ENCODE measurements around the gene CD99.

The CD99 gene

GRCh38 chrX:2782778-2783177 is 91.7 kb downstream of the CD99 start:
- peaks cover 8% of the 10 kb centered on the region for H3K4me1 ChIP-seq (ENCODE audit: control insufficient read depth, insufficient read depth, low read length)
- H3K4me3 ChIP-seq (ENCODE audit: insufficient read depth, low read depth, low read length): no peak overlapping the region
- no peaks in the 10 kb centered on the region for H3K36me3 ChIP-seq (ENCODE audit: control insufficient read depth, insufficient read depth, low read length)
- no peaks in the 10 kb centered on the region for H3K9me3 ChIP-seq (ENCODE audit: control insufficient read depth, low read length)
- 76 to 83% methylated on average over 4 of the region's 4 CpGs for WGBS, 2 experiments
- no peaks in the 10 kb centered on the region for H3K27me3 ChIP-seq (ENCODE audit: control insufficient read depth, insufficient read depth, low read length, poor library complexity, severe bottlenecking)
- H3K27ac ChIP-seq (ENCODE audit: insufficient read depth, low read depth, low read length, poor library complexity, severe bottlenecking): no peak overlapping the region

GRCh38 chrX:2784026-2784425 is 92.9 kb downstream of the CD99 start:
- Histone ChIP-seq H3K9me3 (ENCODE audit: control insufficient read depth, low read length) (no peaks in the 10 kb centered on the region), H3K4me3 (ENCODE audit: insufficient read depth, low read depth, low read length) (no peak overlapping the region), H3K27me3 (ENCODE audit: control insufficient read depth, insufficient read depth, low read length, poor library complexity, severe bottlenecking) (no peaks in the 10 kb centered on the region), H3K4me1 (ENCODE audit: control insufficient read depth, insufficient read depth, low read length) (peaks cover 8% of the 10 kb centered on the region), H3K27ac (ENCODE audit: insufficient read depth, low read depth, low read length, poor library complexity, severe bottlenecking) (no peak overlapping the region), H3K36me3 (ENCODE audit: control insufficient read depth, insufficient read depth, low read length) (no peaks in the 10 kb centered on the region)
- 93 to 94% methylated on average over 6 of the region's 6 CpGs for WGBS, 2 experiments

GRCh38 chrX:2785538-2785937 is 94.4 kb downstream of the CD99 start:
- Histone ChIP-seq H3K4me1 (ENCODE audit: control insufficient read depth, insufficient read depth, low read length) (peaks cover 6% of the 10 kb centered on the region), H3K36me3 (ENCODE audit: control insufficient read depth, insufficient read depth, low read length) (no peaks in the 10 kb centered on the region), H3K9me3 (ENCODE audit: control insufficient read depth, low read length) (no peaks in the 10 kb centered on the region), H3K27ac (ENCODE audit: insufficient read depth, low read depth, low read length, poor library complexity, severe bottlenecking) (no peak overlapping the region), H3K4me3 (ENCODE audit: insufficient read depth, low read depth, low read length) (no peak overlapping the region), H3K27me3 (ENCODE audit: control insufficient read depth, insufficient read depth, low read length, poor library complexity, severe bottlenecking) (no peaks in the 10 kb centered on the region)
- 95 to 100% methylated on average over 4 of the region's 4 CpGs for WGBS, 2 experiments

- no peaks in the 10 kb centered on the region for H3K27me3 ChIP-seq (ENCODE audit: control insufficient read depth, insufficient read depth, low read length, poor library complexity, severe bottlenecking)
- H3K4me1 ChIP-seq (ENCODE audit: control insufficient read depth, insufficient read depth, low read length): no peaks in the 10 kb centered on the region
- no peaks in the 10 kb centered on the region for H3K9me3 ChIP-seq (ENCODE audit: control insufficient read depth, low read length)
- no peaks in the 10 kb centered on the region for H3K36me3 ChIP-seq (ENCODE audit: control insufficient read depth, insufficient read depth, low read length)
- no peak overlapping the region for H3K27ac ChIP-seq (ENCODE audit: insufficient read depth, low read depth, low read length, poor library complexity, severe bottlenecking)
- H3K4me3 ChIP-seq (ENCODE audit: insufficient read depth, low read depth, low read length): no peak overlapping the region
- WGBS, 2 experiments: 83 to 90% methylated on average over 4 of the region's 4 CpGs
These were observed 97.9 kb downstream of the CD99 start for GRCh38 chrX:2788980-2789379.

- Histone ChIP-seq H3K9me3 (ENCODE audit: control insufficient read depth, low read length) (no peaks in the 10 kb centered on the region), H3K27ac (ENCODE audit: insufficient read depth, low read depth, low read length, poor library complexity, severe bottlenecking) (no peak overlapping the region), H3K4me1 (ENCODE audit: control insufficient read depth, insufficient read depth, low read length) (no peaks in the 10 kb centered on the region), H3K27me3 (ENCODE audit: control insufficient read depth, insufficient read depth, low read length, poor library complexity, severe bottlenecking) (no peaks in the 10 kb centered on the region), H3K36me3 (ENCODE audit: control insufficient read depth, insufficient read depth, low read length) (no peaks in the 10 kb centered on the region), H3K4me3 (ENCODE audit: insufficient read depth, low read depth, low read length) (no peak overlapping the region)
- WGBS, 2 experiments: 100% methylated on average over 1 of the region's 3 CpGs; no CpG with 5 or more reads in 1 of the 2 experiments
These were observed 98.5 kb downstream of the CD99 start for GRCh38 chrX:2789569-2789968.
